B cell (primary cell): ENCODE results near the gene TRIO.

ENCODE experiments used
- CTCF ChIP-seq: fragments of 200-600 bp; IDR thresholded peaks from one replicate; pipeline ENCODE4 v1.8.0; 2022; ENCODE audit warnings: antibody characterized with exemption, mild to moderate bottlenecking
- EZH2 ChIP-seq: IDR thresholded peaks from 2 replicates; pipeline ENCODE4 v1.6.1; 2012; ENCODE audit warnings: borderline replicate concordance, low read depth, mild to moderate bottlenecking, moderate library complexity, low read length; ENCODE audit not compliant: insufficient read depth, poor library complexity, severe bottlenecking

- TF ChIP-seq EZH2 (no peak), CTCF (no peak)
Observed at GRCh38 chr5:14417792-14418765, 274.9 kb downstream of the TRIO start.
